Measurements from ENCODE around the gene RSPRY1.
"Not testable (repeated sequence)": the region's sequence is repeated elsewhere in the genome, so short reads cannot be mapped to it uniquely, and the experiment has no call there.

RSPRY1 gene

GRCh38 chr16:57271867-57272495 is 85.9 kb downstream of the RSPRY1 start:
- Histone ChIP-seq H3K27ac (ENCODE audit: low read depth, low read length) (no peak overlapping the region), H3K9me3 (ENCODE audit: low read length) (no peaks in the 10 kb centered on the region), H3K4me1 (ENCODE audit: insufficient read depth, low read length) (no peaks in the 10 kb centered on the region), H3K4me3 (ENCODE audit: low read depth in 1 of 2, low read length in 2 of 2) (no peak overlapping the region), H3K9ac (ENCODE audit: low read length) (no peak overlapping the region), H3K27me3 (ENCODE audit: control insufficient read depth in 1 of 2, insufficient read depth in 2 of 2, low read length in 2 of 2) (no peaks in the 10 kb centered on the region), H3K36me3 (ENCODE audit: insufficient read depth, low read length) (no peaks in the 10 kb centered on the region)

- H3K9ac ChIP-seq (ENCODE audit: low read length) = no peak overlapping the region
- no peak overlapping the region for H3K27ac ChIP-seq (ENCODE audit: low read depth, low read length)
Measured at GRCh38 chr16:57273359-57273758, 87.2 kb downstream of the RSPRY1 start.

GRCh38 chr16:57273826-57274225 is 87.7 kb downstream of the RSPRY1 start:
- H3K4me1 ChIP-seq (ENCODE audit: insufficient read depth, low read length) = no peaks in the 10 kb centered on the region
- no peak overlapping the region for H3K9ac ChIP-seq (ENCODE audit: low read length)
- H3K9me3 ChIP-seq (ENCODE audit: low read length) = no peaks in the 10 kb centered on the region
- no peaks in the 10 kb centered on the region for H3K36me3 ChIP-seq (ENCODE audit: insufficient read depth, low read length)
- H3K4me3 ChIP-seq (ENCODE audit: low read depth in 1 of 2, low read length in 2 of 2) = no peak overlapping the region
- no peak overlapping the region for H3K27ac ChIP-seq (ENCODE audit: low read depth, low read length)
- H3K27me3 ChIP-seq (ENCODE audit: control insufficient read depth in 1 of 2, insufficient read depth in 2 of 2, low read length in 2 of 2) = no peaks in the 10 kb centered on the region

More at GRCh38 chr16:57273359-57273758, 87.2 kb downstream of the RSPRY1 start:
- no peaks in the 10 kb centered on the region for H3K27me3 ChIP-seq (ENCODE audit: control insufficient read depth in 1 of 2, insufficient read depth in 2 of 2, low read length in 2 of 2)
- no peaks in the 10 kb centered on the region for H3K36me3 ChIP-seq (ENCODE audit: insufficient read depth, low read length)
- no peak overlapping the region for H3K4me3 ChIP-seq (ENCODE audit: low read depth in 1 of 2, low read length in 2 of 2)
- H3K4me1 ChIP-seq (ENCODE audit: insufficient read depth, low read length) = no peaks in the 10 kb centered on the region
- no peaks in the 10 kb centered on the region for H3K9me3 ChIP-seq (ENCODE audit: low read length)

- H3K36me3 ChIP-seq (ENCODE audit: insufficient read depth, low read length); H3K27me3 ChIP-seq (ENCODE audit: control insufficient read depth in 1 of 2, insufficient read depth in 2 of 2, low read length in 2 of 2); H3K27ac ChIP-seq (ENCODE audit: low read depth, low read length); H3K9me3 ChIP-seq (ENCODE audit: low read length); H3K4me3 ChIP-seq (ENCODE audit: low read depth in 1 of 2, low read length in 2 of 2); H3K9ac ChIP-seq (ENCODE audit: low read length); H3K4me1 ChIP-seq (ENCODE audit: insufficient read depth, low read length): not testable (repeated sequence)
Measured at GRCh38 chr16:57275946-57276345, 89.8 kb downstream of the RSPRY1 start.

GRCh38 chr16:57276596-57276995 is 90.5 kb downstream of the RSPRY1 start:
- Histone ChIP-seq H3K27me3 (ENCODE audit: control insufficient read depth in 1 of 2, insufficient read depth in 2 of 2, low read length in 2 of 2) (no peaks in the 10 kb centered on the region), H3K27ac (ENCODE audit: low read depth, low read length) (no peak overlapping the region), H3K4me1 (ENCODE audit: insufficient read depth, low read length) (no peaks in the 10 kb centered on the region), H3K9ac (ENCODE audit: low read length) (no peak overlapping the region), H3K4me3 (ENCODE audit: low read depth in 1 of 2, low read length in 2 of 2) (no peak overlapping the region), H3K9me3 (ENCODE audit: low read length) (no peaks in the 10 kb centered on the region), H3K36me3 (ENCODE audit: insufficient read depth, low read length) (no peaks in the 10 kb centered on the region)

GRCh38 chr16:57277586-57277985 is 91.5 kb downstream of the RSPRY1 start:
- Histone ChIP-seq H3K9me3 (ENCODE audit: low read length) (no peaks in the 10 kb centered on the region), H3K4me3 (ENCODE audit: low read depth in 1 of 2, low read length in 2 of 2) (no peak overlapping the region), H3K9ac (ENCODE audit: low read length) (no peak overlapping the region), H3K27me3 (ENCODE audit: control insufficient read depth in 1 of 2, insufficient read depth in 2 of 2, low read length in 2 of 2) (no peaks in the 10 kb centered on the region), H3K36me3 (ENCODE audit: insufficient read depth, low read length) (no peaks in the 10 kb centered on the region), H3K27ac (ENCODE audit: low read depth, low read length) (no peak overlapping the region), H3K4me1 (ENCODE audit: insufficient read depth, low read length) (no peaks in the 10 kb centered on the region)

GRCh38 chr16:57278494-57278893 is 92.4 kb downstream of the RSPRY1 start:
- Histone ChIP-seq H3K27me3 (ENCODE audit: control insufficient read depth in 1 of 2, insufficient read depth in 2 of 2, low read length in 2 of 2) (peaks cover 6 to 9% of the 10 kb centered on the region in 2 donors), H3K9me3 (ENCODE audit: low read length) (no peaks in the 10 kb centered on the region), H3K36me3 (ENCODE audit: insufficient read depth, low read length) (no peaks in the 10 kb centered on the region), H3K4me1 (ENCODE audit: insufficient read depth, low read length) (no peaks in the 10 kb centered on the region), H3K27ac (ENCODE audit: low read depth, low read length) (no peak overlapping the region), H3K4me3 (ENCODE audit: low read depth in 1 of 2, low read length in 2 of 2) (no peak overlapping the region), H3K9ac (ENCODE audit: low read length) (no peak overlapping the region)

- peaks cover 3% of the 10 kb centered on the region for H3K4me1 ChIP-seq (ENCODE audit: insufficient read depth, low read length)
- no peaks in the 10 kb centered on the region for H3K36me3 ChIP-seq (ENCODE audit: insufficient read depth, low read length)
- no peak overlapping the region for H3K9ac ChIP-seq (ENCODE audit: low read length)
- H3K27me3 ChIP-seq (ENCODE audit: control insufficient read depth in 1 of 2, insufficient read depth in 2 of 2, low read length in 2 of 2) = peaks cover 14 to 24% of the 10 kb centered on the region in 2 donors
- no peaks in the 10 kb centered on the region for H3K9me3 ChIP-seq (ENCODE audit: low read length)
- H3K4me3 ChIP-seq (ENCODE audit: low read depth in 1 of 2, low read length in 2 of 2) = no peak overlapping the region
- H3K27ac ChIP-seq (ENCODE audit: low read depth, low read length) = no peak overlapping the region
Measured at GRCh38 chr16:57279780-57280638, 93.9 kb downstream of the RSPRY1 start.

- Histone ChIP-seq H3K27me3 (ENCODE audit: control insufficient read depth in 1 of 2, insufficient read depth in 2 of 2, low read length in 2 of 2) (peaks cover 14 to 29% of the 10 kb centered on the region in 2 donors), H3K36me3 (ENCODE audit: insufficient read depth, low read length) (no peaks in the 10 kb centered on the region), H3K27ac (ENCODE audit: low read depth, low read length) (no peak overlapping the region), H3K4me1 (ENCODE audit: insufficient read depth, low read length) (peaks cover 3% of the 10 kb centered on the region), H3K9ac (ENCODE audit: low read length) (no peak overlapping the region), H3K4me3 (ENCODE audit: low read depth in 1 of 2, low read length in 2 of 2) (no peak overlapping the region), H3K9me3 (ENCODE audit: low read length) (no peaks in the 10 kb centered on the region)
Measured at GRCh38 chr16:57281791-57282190, 95.7 kb downstream of the RSPRY1 start.

GRCh38 chr16:57282510-57283213 is 96.5 kb downstream of the RSPRY1 start:
- Histone ChIP-seq H3K36me3 (ENCODE audit: insufficient read depth, low read length) (no peaks in the 10 kb centered on the region), H3K27ac (ENCODE audit: low read depth, low read length) (no peak overlapping the region), H3K27me3 (ENCODE audit: control insufficient read depth in 1 of 2, insufficient read depth in 2 of 2, low read length in 2 of 2) (peaks cover 14 to 29% of the 10 kb centered on the region in 2 donors), H3K4me1 (ENCODE audit: insufficient read depth, low read length) (peaks cover 3% of the 10 kb centered on the region), H3K9ac (ENCODE audit: low read length) (no peak overlapping the region), H3K4me3 (ENCODE audit: low read depth in 1 of 2, low read length in 2 of 2) (no peak overlapping the region), H3K9me3 (ENCODE audit: low read length) (no peaks in the 10 kb centered on the region)

- peaks cover 3% of the 10 kb centered on the region for H3K4me1 ChIP-seq (ENCODE audit: insufficient read depth, low read length)
- no peak overlapping the region for H3K4me3 ChIP-seq (ENCODE audit: low read depth in 1 of 2, low read length in 2 of 2)
- H3K9me3 ChIP-seq (ENCODE audit: low read length) = no peaks in the 10 kb centered on the region
- H3K9ac ChIP-seq (ENCODE audit: low read length) = no peak overlapping the region
- peaks cover 14 to 29% of the 10 kb centered on the region in 2 donors for H3K27me3 ChIP-seq (ENCODE audit: control insufficient read depth in 1 of 2, insufficient read depth in 2 of 2, low read length in 2 of 2)
- no peak overlapping the region for H3K27ac ChIP-seq (ENCODE audit: low read depth, low read length)
- no peaks in the 10 kb centered on the region for H3K36me3 ChIP-seq (ENCODE audit: insufficient read depth, low read length)
Measured at GRCh38 chr16:57283214-57283958, 97.3 kb downstream of the RSPRY1 start.
